Thyroid gland (tissue), 4 donors: ENCODE measurements around the gene SCN1A.

Source experiments
- CTCF ChIP-seq, 6 experiments: fragments of 200-600 bp in 3 of 6; fragments of 450-650 bp in 3 of 6; sonication (generic) in 3 of 6; IDR thresholded peaks; one replicate each; pipeline ENCODE4 v1.5.1; 2016 to 2019; ENCODE audit warnings: antibody characterized with exemption in 6 of 6, mild to moderate bottlenecking in 2 of 6, inconsistent platforms in 1 of 6, moderate library complexity in 1 of 6
- POLR2A ChIP-seq, 2 donors: fragments of 450-650 bp; IDR thresholded peaks; one replicate each; pipeline ENCODE4 v1.6.1; 2017; ENCODE audit warnings: antibody characterized with exemption in 2 of 2, mild to moderate bottlenecking in 2 of 2, moderate library complexity in 1 of 2

DNA sequence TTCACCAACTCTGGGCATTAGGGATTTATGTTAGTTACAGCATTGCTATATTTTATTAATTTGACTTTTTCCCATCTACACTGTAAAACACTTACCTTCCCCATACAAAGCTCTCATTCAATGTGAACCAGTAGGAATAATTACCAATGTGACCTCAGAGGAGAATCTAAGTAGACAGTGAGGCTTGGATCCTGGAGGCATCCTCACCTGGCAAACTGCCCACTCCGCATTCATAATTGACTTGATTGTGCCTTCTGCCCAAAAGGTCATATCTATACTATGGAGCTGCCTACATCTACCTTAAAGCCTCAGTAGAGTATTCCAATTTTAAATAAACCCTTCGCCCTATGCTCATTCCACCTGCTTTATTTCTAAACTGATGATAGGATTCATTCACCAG is 45.4 kb upstream of the SCN1A start:
- TF ChIP-seq CTCF (IDR thresholded peaks at IDR 0.05) = no peak
- TF ChIP-seq POLR2A (IDR thresholded peaks at IDR 0.05) = no peak
